Activated naive CD4-positive, alpha-beta T cell treated with anti-CD3 and anti-CD28 coated beads for 36 hours (primary cell): Measurements from ENCODE around the gene NOS3. TPM values are rescaled to one million over a fixed set of nuclear protein-coding genes. Genes with fewer than 3 reads are reported as not detected.

Source experiments
- CTCF ChIA-PET: fragments of 350-600 bp; sonication (Branson Sonifier 250); formaldehyde crosslinking; loops from one replicate; lab custom pipeline; 2021; ENCODE audit warnings: antibody characterized with exemption; lab: Charles Lee
- DNase-seq: peaks from one replicate; pipeline ENCODE4 v3.0.0-alpha.2; 2020
- H3K27ac Mint-ChIP-seq: one replicate; pipeline ENCODE4 v1.8.0; 2021; ENCODE audit warnings: mild to moderate bottlenecking, mixed read lengths
- H3K27me3 Mint-ChIP-seq: one replicate; pipeline ENCODE4 v1.8.0; 2021; ENCODE audit warnings: low read depth, mixed read lengths
- H3K36me3 Mint-ChIP-seq: one replicate; pipeline ENCODE4 v1.8.0; 2021; ENCODE audit warnings: low read depth, mixed read lengths
- H3K4me1 Mint-ChIP-seq: one replicate; pipeline ENCODE4 v1.8.0; 2021; ENCODE audit warnings: low read depth, mixed read lengths
- H3K4me3 Mint-ChIP-seq: one replicate; pipeline ENCODE4 v1.8.0; 2021; ENCODE audit warnings: mild to moderate bottlenecking, moderate library complexity, mixed read lengths
- H3K9me3 Mint-ChIP-seq: one replicate; pipeline ENCODE4 v1.8.0; 2021; ENCODE audit warnings: mixed read lengths
- intact Hi-C: fragments of 100-400 bp; cut with micrococcal nuclease; formaldehyde crosslinking; loops from one replicate; pipeline ENCODE4 v1.15.1; 2023
- total RNA-seq, 2 experiments: library from RNA; stranded (reverse); gene quantifications; one replicate each; pipeline ENCODE4 v1.2.3, GENCODE V29; 2021

The NOS3 gene
- total RNA-seq, 2 experiments from 2014 or later = 7.1 to 9.2 TPM

- CTCF ChIA-PET = interaction anchor here (1.0 to 5.1 kb wide), 6 partner anchors 9 to 117 kb away, joined by 4 to 29 read pairs (median 18); no protein-coding TSS in a partner anchor
- no peak for DNase-seq
- Mint-ChIP-seq H3K27me3 (no peaks in the 10 kb centered on the region), H3K27ac (no peak overlapping the region), H3K4me1 (peaks cover 43% of the 10 kb centered on the region), H3K36me3 (no peaks in the 10 kb centered on the region), H3K4me3 (no peak overlapping the region), H3K9me3 (peaks cover 22% of the 10 kb centered on the region)
- intact Hi-C loops = no loop called here
These were observed 2.7 kb downstream of the NOS3 start for GRCh38 chr7:150993511-150993910.

GRCh38 chr7:150994141-150994837, 3.5 kb downstream of the NOS3 start:
- Mint-ChIP-seq H3K27ac (no peak overlapping the region), H3K4me1 (peaks cover 41% of the 10 kb centered on the region), H3K36me3 (no peaks in the 10 kb centered on the region), H3K27me3 (no peaks in the 10 kb centered on the region), H3K4me3 (peak overlapping the region; percentile 53), H3K9me3 (peaks cover 22% of the 10 kb centered on the region)
- peak; percentile 52 for DNase-seq
- intact Hi-C loops = no loop called here
- CTCF ChIA-PET = interaction anchor here (0.7 to 3.6 kb wide), 11 partner anchors 9 to 178 kb away, joined by 3 to 29 read pairs (median 7); partner anchors contain the start of genes ASIC3 and SLC4A2

- intact Hi-C loops = no loop called here
These were observed 4.2 kb downstream of the NOS3 start for GRCh38 chr7:150994838-150995510.

GRCh38 chr7:150996376-150997074, 5.7 kb downstream of the NOS3 start:
- H3K9me3 Mint-ChIP-seq = no peaks in the 10 kb centered on the region
- H3K27ac Mint-ChIP-seq = no peak overlapping the region
- peaks cover 43% of the 10 kb centered on the region for H3K4me1 Mint-ChIP-seq

More at GRCh38 chr7:150994838-150995510, 4.2 kb downstream of the NOS3 start:
- no peaks in the 10 kb centered on the region for H3K27me3 Mint-ChIP-seq
- H3K9me3 Mint-ChIP-seq = peaks cover 15% of the 10 kb centered on the region
- DNase-seq = no peak
- CTCF ChIA-PET = interaction anchor here (0.9 to 3.6 kb wide), 9 partner anchors 10 to 97 kb away, joined by 3 to 29 read pairs (median 7); partner anchors contain the start of genes ASIC3 and SLC4A2
- peaks cover 43% of the 10 kb centered on the region for H3K4me1 Mint-ChIP-seq
- peak overlapping the region; percentile 53 for H3K4me3 Mint-ChIP-seq
- no peaks in the 10 kb centered on the region for H3K36me3 Mint-ChIP-seq
- H3K27ac Mint-ChIP-seq = no peak overlapping the region

GRCh38 chr7:150997075-150997511, 6.3 kb downstream of the NOS3 start:
- Mint-ChIP-seq H3K4me3 (no peak overlapping the region), H3K27me3 (no peaks in the 10 kb centered on the region), H3K9me3 (no peaks in the 10 kb centered on the region), H3K36me3 (no peaks in the 10 kb centered on the region), H3K27ac (no peak overlapping the region), H3K4me1 (peaks cover 43% of the 10 kb centered on the region)
- intact Hi-C loops = loop anchor here (2.0 kb wide), 1 partner anchor 18 kb away; no protein-coding TSS in a partner anchor
- no peak for DNase-seq
- CTCF ChIA-PET = interaction anchor here (1.4 to 1.5 kb wide), 2 partner anchors 12 to 34 kb away, joined by 3 to 5 read pairs; no protein-coding TSS in a partner anchor

More at GRCh38 chr7:150996376-150997074, 5.7 kb downstream of the NOS3 start:
- intact Hi-C loops = loop anchor here (2.0 kb wide), 1 partner anchor 18 kb away; no protein-coding TSS in a partner anchor
- no peaks in the 10 kb centered on the region for H3K36me3 Mint-ChIP-seq
- CTCF ChIA-PET = interaction anchor here (0.9 to 1.5 kb wide), 3 partner anchors 12 to 33 kb away, joined by 3 to 5 read pairs (median 3); no protein-coding TSS in a partner anchor
- H3K4me3 Mint-ChIP-seq = peak overlapping the region; percentile 49
- DNase-seq = peak; percentile 52
- no peaks in the 10 kb centered on the region for H3K27me3 Mint-ChIP-seq

GRCh38 chr7:150997817-150998216, 7.0 kb downstream of the NOS3 start:
- no peaks in the 10 kb centered on the region for H3K9me3 Mint-ChIP-seq
- H3K36me3 Mint-ChIP-seq = no peaks in the 10 kb centered on the region
- intact Hi-C loops = loop anchor here (2.0 kb wide), 1 partner anchor 17 kb away; no protein-coding TSS in a partner anchor
- H3K4me3 Mint-ChIP-seq = no peak overlapping the region
- DNase-seq = no peak
- no peaks in the 10 kb centered on the region for H3K27me3 Mint-ChIP-seq
- no peak overlapping the region for H3K27ac Mint-ChIP-seq
- peaks cover 43% of the 10 kb centered on the region for H3K4me1 Mint-ChIP-seq
- CTCF ChIA-PET = interaction anchor here (0.8 to 1.5 kb wide), 3 partner anchors 11 to 35 kb away, joined by 3 to 5 read pairs (median 3); no protein-coding TSS in a partner anchor

- Mint-ChIP-seq H3K36me3 (no peaks in the 10 kb centered on the region), H3K4me1 (peaks cover 40% of the 10 kb centered on the region), H3K9me3 (no peaks in the 10 kb centered on the region), H3K27me3 (no peaks in the 10 kb centered on the region), H3K4me3 (no peak overlapping the region), H3K27ac (no peak overlapping the region)
- CTCF ChIA-PET = interaction anchor here (1.3 kb wide), 1 partner anchor 14 kb away, joined by 3 read pairs; no protein-coding TSS in a partner anchor
- DNase-seq = no peak
- intact Hi-C loops = no loop called here
These were observed 7.5 kb downstream of the NOS3 start for GRCh38 chr7:150998341-150998740.

GRCh38 chr7:150999001-150999400, 8.2 kb downstream of the NOS3 start:
- Mint-ChIP-seq H3K36me3 (no peaks in the 10 kb centered on the region), H3K9me3 (no peaks in the 10 kb centered on the region), H3K4me3 (no peak overlapping the region), H3K4me1 (peaks cover 38% of the 10 kb centered on the region), H3K27me3 (no peaks in the 10 kb centered on the region), H3K27ac (no peak overlapping the region)
- CTCF ChIA-PET = no interaction called here
- intact Hi-C loops = no loop called here
- no peak for DNase-seq

GRCh38 chr7:150999497-151000230, 8.8 kb downstream of the NOS3 start:
- H3K27ac Mint-ChIP-seq = no peak overlapping the region
- CTCF ChIA-PET = interaction anchor here (0.7 kb wide), 1 partner anchor 11 kb away, joined by 3 read pairs; no protein-coding TSS in a partner anchor
- H3K4me1 Mint-ChIP-seq = peaks cover 34% of the 10 kb centered on the region
- no peaks in the 10 kb centered on the region for H3K9me3 Mint-ChIP-seq
- intact Hi-C loops = no loop called here
- DNase-seq = no peak
- H3K4me3 Mint-ChIP-seq = no peak overlapping the region
- no peaks in the 10 kb centered on the region for H3K27me3 Mint-ChIP-seq
- H3K36me3 Mint-ChIP-seq = peaks cover 2% of the 10 kb centered on the region

GRCh38 chr7:151000897-151001495, 10.2 kb downstream of the NOS3 start:
- H3K27ac Mint-ChIP-seq = no peak overlapping the region
- H3K36me3 Mint-ChIP-seq = peaks cover 2% of the 10 kb centered on the region
- no peaks in the 10 kb centered on the region for H3K27me3 Mint-ChIP-seq
- CTCF ChIA-PET = no interaction called here
- no peaks in the 10 kb centered on the region for H3K9me3 Mint-ChIP-seq
- peaks cover 29% of the 10 kb centered on the region for H3K4me1 Mint-ChIP-seq
- intact Hi-C loops = no loop called here
- no peak overlapping the region for H3K4me3 Mint-ChIP-seq
- no peak for DNase-seq

- Mint-ChIP-seq H3K27ac (no peak overlapping the region), H3K4me1 (peaks cover 26% of the 10 kb centered on the region), H3K9me3 (no peaks in the 10 kb centered on the region), H3K27me3 (no peaks in the 10 kb centered on the region), H3K36me3 (peaks cover 2% of the 10 kb centered on the region), H3K4me3 (no peak overlapping the region)
- DNase-seq = no peak
- intact Hi-C loops = no loop called here
- CTCF ChIA-PET = no interaction called here
These were observed 10.7 kb downstream of the NOS3 start for GRCh38 chr7:151001546-151001945.
